ENCODE measurements around the gene ATP5F1B.

- no peak for TF ChIP-seq CTCF (IDR thresholded peaks at IDR 0.05; ENCODE audit: insufficient read depth, low read length, poor library complexity, severe bottlenecking)
- no peak for TF ChIP-seq EZH2phosphoT487 (conservative IDR thresholded peaks at IDR 0.05; ENCODE audit: low read length)
Observed at GRCh38 chr12:56682323-56682722, 36.5 kb upstream of the ATP5F1B start.
